Right lobe of liver (tissue), 6 donors: Measurements from ENCODE around the gene CFAP251. TPM values are rescaled to one million over a fixed set of nuclear protein-coding genes. Genes with fewer than 3 reads are reported as not detected.

Experiments used
- ATAC-seq, 4 donors: fragments of 200-7000 bp; cut with Tn5 transposase; one replicate each; pipeline ENCODE4 v1.9.1; 2020; ENCODE audit warnings: mild to moderate bottlenecking in 4 of 4, moderate library complexity in 4 of 4
- DNase-seq, 3 donors: peaks; one replicate each; pipeline ENCODE4 v3.0.0-alpha.2; 2020
- H3K27ac ChIP-seq, 3 donors: fragments of 200-600 bp; one replicate each; pipeline ENCODE4 v1.8.0; 2022
- H3K27me3 ChIP-seq, 2 donors: fragments of 200-600 bp; one replicate each; pipeline ENCODE4 v1.8.0; 2022
- H3K36me3 ChIP-seq, 4 donors: fragments of 200-600 bp; sonication (generic) in 1 of 4; one replicate each; pipeline versions ENCODE4 v1.5.1 to v1.8.0; 2017 to 2022; ENCODE audit warnings: control low read depth in 1 of 4
- H3K4me1 ChIP-seq, 4 donors: fragments of 200-600 bp; sonication (generic) in 1 of 4; one replicate each; pipeline versions ENCODE4 v1.5.1 to v1.8.0; 2017 to 2022; ENCODE audit warnings: control low read depth in 1 of 4
- H3K4me3 ChIP-seq, 3 donors: fragments of 200-600 bp; one replicate each; pipeline ENCODE4 v1.8.0; 2022
- H3K9me3 ChIP-seq, 4 donors: fragments of 200-600 bp; sonication (generic) in 1 of 4; one replicate each; pipeline versions ENCODE4 v1.5.1 to v1.8.0; 2017 to 2022; ENCODE audit warnings: control low read depth in 1 of 4
- POLR2A ChIP-seq: fragments of 450-650 bp; IDR thresholded peaks from one replicate; pipeline ENCODE4 v1.6.1; 2017; ENCODE audit warnings: antibody characterized with exemption, mild to moderate bottlenecking
- WGBS: methylation state at CpG from one replicate; pipeline ENCODE4 v1.1.6; 2018; ENCODE audit warnings: low coverage, low lambda C conversion rate; ENCODE audit not compliant: insufficient coverage; ENCODE audit errors: missing lambda C conversion rate; 5-methylcytosine and 5-hydroxymethylcytosine counted together
- intact Hi-C, 2 donors: fragments of 100-400 bp; cut with DNase I; formaldehyde crosslinking; loops; one replicate each; pipeline versions ENCODE4 v1.11.2 to v1.14.1; 2022
- total RNA-seq, 6 experiments: library from RNA; depleted of rRNA in 2 of 6; stranded (reverse); fragments of >200 nt in 2 of 6; fragmentation: NEBNext Ultra II Directional in 3 of 6; extraction: Animal tissue kit (Norgen Biotek cat#: 25700) in 3 of 6; gene quantifications; one replicate each; pipeline versions ENCODE4 v1.1.0 to v1.2.4, GENCODE V29; 2016 to 2023
- TF ChIP-seq, protein P1 (sequence below), 4 donors: fragments of 200-600 bp in 3 of 4; fragments of 450-650 bp in 1 of 4; IDR thresholded peaks; one replicate each; pipeline versions ENCODE4 v1.5.1 to v1.8.0; 2016 to 2022; ENCODE audit warnings: antibody characterized with exemption in 4 of 4, mild to moderate bottlenecking in 2 of 4
- donor health status: DM: no; HTN: yes; CAD: no.
- donor health status: DM: no; HTN: no; CAD: no.
- donor health status: DM: no; HTN: no; CAD: no.
- donor health status: DM: no; HTN: yes; CAD: no.
- donor health status: DM: no; HTN: yes; CAD: no.

Gene CFAP251
- total RNA-seq, 6 experiments from 2014 or later: 1.0 to 6.2 (median 2.4) TPM

GRCh38 chr12:121930862-121931261, 12.5 kb downstream of the CFAP251 start:
- DNase-seq: no peak
- TF ChIP-seq, protein P1, sequence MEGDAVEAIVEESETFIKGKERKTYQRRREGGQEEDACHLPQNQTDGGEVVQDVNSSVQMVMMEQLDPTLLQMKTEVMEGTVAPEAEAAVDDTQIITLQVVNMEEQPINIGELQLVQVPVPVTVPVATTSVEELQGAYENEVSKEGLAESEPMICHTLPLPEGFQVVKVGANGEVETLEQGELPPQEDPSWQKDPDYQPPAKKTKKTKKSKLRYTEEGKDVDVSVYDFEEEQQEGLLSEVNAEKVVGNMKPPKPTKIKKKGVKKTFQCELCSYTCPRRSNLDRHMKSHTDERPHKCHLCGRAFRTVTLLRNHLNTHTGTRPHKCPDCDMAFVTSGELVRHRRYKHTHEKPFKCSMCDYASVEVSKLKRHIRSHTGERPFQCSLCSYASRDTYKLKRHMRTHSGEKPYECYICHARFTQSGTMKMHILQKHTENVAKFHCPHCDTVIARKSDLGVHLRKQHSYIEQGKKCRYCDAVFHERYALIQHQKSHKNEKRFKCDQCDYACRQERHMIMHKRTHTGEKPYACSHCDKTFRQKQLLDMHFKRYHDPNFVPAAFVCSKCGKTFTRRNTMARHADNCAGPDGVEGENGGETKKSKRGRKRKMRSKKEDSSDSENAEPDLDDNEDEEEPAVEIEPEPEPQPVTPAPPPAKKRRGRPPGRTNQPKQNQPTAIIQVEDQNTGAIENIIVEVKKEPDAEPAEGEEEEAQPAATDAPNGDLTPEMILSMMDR (IDR thresholded peaks at IDR 0.05): no peak
- no peak for TF ChIP-seq POLR2A
- 62% methylated on average over 3 of the region's 4 CpGs for WGBS
- Histone ChIP-seq H3K27ac (no peak overlapping the region), H3K9me3 (no peaks in the 10 kb centered on the region), H3K36me3 (no peaks in the 10 kb centered on the region), H3K4me3 (no peak overlapping the region), H3K4me1 (no peaks in the 10 kb centered on the region), H3K27me3 (no peaks in the 10 kb centered on the region)
- no peak for ATAC-seq
- intact Hi-C loops: no loop called here

GRCh38 chr12:121932176-121932536, 13.8 kb downstream of the CFAP251 start:
- 62% methylated on average over 3 of the region's 3 CpGs for WGBS
- peak overlapping the region in 2 of 3 donors; percentile 5 to 12 for H3K4me3 ChIP-seq

GRCh38 chr12:121932914-121933521, 14.6 kb downstream of the CFAP251 start:
- Histone ChIP-seq H3K9me3 (no peaks in the 10 kb centered on the region), H3K4me3 (no peak overlapping the region), H3K27me3 (no peaks in the 10 kb centered on the region), H3K27ac (no peak overlapping the region), H3K36me3 (no peaks in the 10 kb centered on the region), H3K4me1 (no peaks in the 10 kb centered on the region)
- peak in 1 of 4 donors; percentile 32 for ATAC-seq
- whole genome bisulfite sequencing: 79% methylated on average over 4 of the region's 4 CpGs
- intact Hi-C loops: no loop called here
- no peak for DNase-seq
- TF ChIP-seq POLR2A: no peak
- TF ChIP-seq, protein P1 (IDR thresholded peaks at IDR 0.05): no peak

More at GRCh38 chr12:121932176-121932536, 13.8 kb downstream of the CFAP251 start:
- Histone ChIP-seq H3K27ac (peak overlapping the region in 1 of 3 donors; percentile 8), H3K9me3 (no peaks in the 10 kb centered on the region), H3K27me3 (no peaks in the 10 kb centered on the region), H3K36me3 (no peaks in the 10 kb centered on the region), H3K4me1 (no peaks in the 10 kb centered on the region)
- intact Hi-C loops: no loop called here
- DNase-seq: no peak
- no peak for ATAC-seq
- TF ChIP-seq POLR2A: no peak
- TF ChIP-seq, protein P1 (IDR thresholded peaks at IDR 0.05): no peak

DNA sequence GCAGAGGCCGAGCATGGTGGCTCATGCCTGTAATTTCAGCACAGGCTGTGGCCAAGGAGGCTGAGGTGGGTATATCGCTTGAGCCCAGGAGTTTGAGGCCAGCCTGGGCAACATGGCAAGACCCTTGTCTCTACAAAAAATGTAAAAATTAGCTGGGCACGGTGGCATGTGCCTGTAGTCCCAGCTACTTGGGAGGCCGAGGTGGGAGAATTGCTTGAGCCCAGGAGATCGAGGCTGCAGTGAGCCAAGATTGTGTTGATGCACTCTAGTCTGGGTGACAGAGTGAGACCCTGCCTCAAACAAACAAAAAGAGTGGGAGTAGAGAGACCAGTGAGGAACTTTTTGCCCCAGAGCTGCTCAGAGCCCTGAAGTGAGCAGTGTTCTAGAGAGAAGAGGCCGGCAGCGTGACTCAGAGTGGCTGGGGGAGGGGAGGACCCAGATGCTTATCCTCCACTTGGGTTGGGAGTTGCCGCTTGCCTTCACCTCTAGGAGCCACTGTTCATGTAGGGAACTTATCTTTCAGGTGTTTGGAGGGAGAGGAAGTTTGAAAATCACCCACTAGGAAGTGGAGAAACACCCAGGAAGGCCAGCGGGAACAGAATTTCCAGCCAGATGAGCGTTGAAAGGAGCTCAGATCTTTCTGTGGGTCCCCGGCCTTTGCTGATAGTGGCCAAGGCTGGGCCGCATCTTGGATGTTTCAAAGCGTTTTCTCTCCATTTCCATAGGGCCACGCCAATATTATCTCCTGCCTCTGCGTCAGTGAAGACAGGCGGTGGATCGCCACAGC, 15.3 kb downstream of the CFAP251 start:
- Histone ChIP-seq H3K4me1 (no peaks in the 10 kb centered on the region), H3K27me3 (no peaks in the 10 kb centered on the region), H3K4me3 (no peak overlapping the region), H3K9me3 (no peaks in the 10 kb centered on the region), H3K36me3 (no peaks in the 10 kb centered on the region), H3K27ac (no peak overlapping the region)
- no peak for DNase-seq
- 72% methylated on average over 6 of the region's 17 CpGs for WGBS
- intact Hi-C loops: no loop called here
- TF ChIP-seq, protein P1 (IDR thresholded peaks at IDR 0.05): no peak
- TF ChIP-seq POLR2A: no peak
- peak in 2 of 4 donors; percentile 27 to 50 for ATAC-seq
